NCI-H2196 (cell line): Measurements from ENCODE around the gene RAP1A.
"Not testable (repeated sequence)": the region's sequence is repeated elsewhere in the genome, so short reads cannot be mapped to it uniquely, and the experiment has no call there.

Experiments used
- DNase-seq: peaks from one replicate; lab custom pipeline; 2025; ENCODE audit not compliant: unreplicated experiment; lab: John Stamatoyannopoulos, UW

Gene RAP1A

DNA sequence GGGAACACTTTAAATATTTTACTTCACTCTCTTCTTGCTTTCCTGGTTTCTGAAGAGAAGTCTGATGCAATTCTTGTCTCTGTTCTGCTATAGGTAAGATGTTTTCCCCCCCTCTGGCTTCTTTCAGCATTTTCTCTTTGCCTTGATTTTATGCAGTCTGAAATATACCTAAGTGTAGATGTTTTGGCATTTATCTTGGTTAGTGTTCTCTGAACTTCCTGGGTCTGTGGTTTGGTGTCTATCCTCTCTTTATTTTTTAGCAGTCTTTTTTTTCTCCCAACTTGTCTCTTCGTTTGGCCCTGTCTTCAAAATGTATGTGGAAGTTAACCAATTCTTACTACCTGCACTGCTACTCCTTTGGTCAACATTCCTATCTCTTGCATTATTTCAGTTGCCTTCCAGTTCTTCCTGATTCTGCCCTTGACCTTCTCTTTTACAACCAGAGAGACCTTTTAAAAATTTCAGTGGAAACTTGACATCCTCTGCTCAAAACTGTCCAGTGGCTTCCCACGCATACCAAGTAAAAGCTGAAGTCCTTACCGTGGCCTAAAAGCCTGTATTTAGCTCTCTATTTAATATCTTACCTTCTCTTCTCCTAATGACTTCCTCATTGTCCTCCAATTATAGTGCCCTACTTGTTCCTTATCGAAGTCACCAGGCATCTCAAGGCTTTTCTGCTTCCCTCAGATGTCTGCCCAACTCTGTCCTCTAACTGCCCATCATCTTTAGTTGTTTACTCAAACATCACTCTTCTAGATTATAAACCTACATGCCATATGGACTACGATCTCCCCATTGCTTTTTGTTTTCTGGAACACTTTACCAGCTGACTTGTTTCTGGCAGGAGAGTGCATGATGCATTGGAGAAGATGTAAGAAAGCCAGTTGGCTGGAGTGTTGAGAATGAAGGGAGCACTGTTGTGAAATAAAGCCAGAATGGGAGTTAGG is 40.9 kb downstream of the RAP1A start:
- DNase-seq, result no peak

DNA sequence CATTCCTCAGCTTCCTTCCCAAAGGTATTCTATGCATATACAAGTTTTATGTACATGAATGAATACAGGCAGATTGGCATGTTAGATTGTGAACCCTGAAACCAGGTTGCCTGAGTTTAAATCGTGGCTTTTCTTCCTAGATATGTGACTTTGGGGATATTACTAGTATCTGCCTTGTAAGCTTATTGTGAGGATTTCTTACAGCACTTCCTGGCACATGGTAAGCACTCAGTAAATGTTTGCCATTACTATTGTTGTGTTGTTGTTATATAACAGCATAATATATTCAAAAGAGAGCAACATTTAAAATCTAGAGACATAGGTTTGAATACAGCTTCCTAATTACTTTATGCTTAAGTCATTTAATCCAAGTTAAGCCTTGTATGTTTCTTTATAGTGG is 45.1 kb downstream of the RAP1A start:
- no peak for DNase-seq

DNA sequence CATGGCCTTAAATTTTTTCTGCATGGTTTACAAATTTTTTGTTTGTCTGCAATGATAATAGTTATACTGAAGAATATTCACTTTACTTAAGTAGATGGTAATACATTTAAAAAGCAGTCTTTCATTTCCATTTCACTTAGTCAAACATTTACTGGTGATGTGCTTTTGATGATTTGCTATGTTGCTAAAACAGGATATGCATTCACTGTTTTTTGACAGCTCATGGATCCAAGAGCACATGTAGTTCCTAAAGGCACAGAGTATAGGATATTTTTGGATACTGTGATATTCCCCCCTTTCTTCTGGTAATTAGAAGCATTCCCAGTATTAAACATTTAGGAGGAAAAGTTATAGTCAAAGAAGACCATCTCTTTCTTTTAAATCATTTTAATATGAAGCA is 45.9 kb downstream of the RAP1A start:
- DNase-seq, result no peak

GRCh38 chr1:111666828-111667227 is 47.2 kb downstream of the RAP1A start:
- no peak for DNase-seq

DNA sequence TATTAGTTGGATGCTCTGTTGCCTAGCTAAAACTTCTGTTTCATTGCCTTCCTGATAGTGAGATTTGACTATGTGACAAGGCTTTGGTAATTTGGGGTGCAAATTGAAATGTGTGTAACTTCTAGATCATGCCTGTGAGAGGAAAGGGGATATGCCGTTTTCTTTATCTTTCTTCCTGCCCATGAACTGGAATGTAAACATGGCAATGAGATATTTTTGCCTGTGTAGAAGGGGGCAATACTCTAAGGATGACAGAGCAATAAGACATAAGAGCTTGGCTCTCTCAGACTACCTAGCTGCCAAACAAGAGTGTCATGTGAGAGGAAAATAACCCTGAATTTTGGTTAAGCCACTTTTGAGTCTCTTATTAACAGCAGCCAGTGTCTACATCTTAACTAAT is 49.7 kb downstream of the RAP1A start:
- no peak for DNase-seq

GRCh38 chr1:111671852-111672251 is 52.3 kb downstream of the RAP1A start:
- no peak for DNase-seq

DNA sequence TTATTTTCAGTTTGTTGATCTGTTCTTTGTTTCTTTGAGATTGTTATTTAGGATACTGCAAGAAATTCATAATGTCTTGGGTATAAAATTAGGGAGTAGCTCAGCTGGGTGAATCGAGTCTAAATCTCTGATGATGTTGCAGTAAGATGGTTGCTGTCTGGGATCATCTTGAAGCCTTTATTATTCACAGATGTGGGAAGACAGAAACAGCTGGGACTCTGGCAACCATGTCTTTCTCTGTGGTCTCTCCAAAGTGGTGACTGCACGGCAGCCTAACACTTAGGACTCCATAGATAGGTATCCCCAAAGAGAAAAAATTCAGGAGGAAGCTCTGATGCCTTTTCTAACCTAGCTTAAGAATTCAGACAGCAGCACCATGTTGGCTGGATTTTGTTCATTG is 52.7 kb downstream of the RAP1A start:
- DNase-seq, result no peak

DNA sequence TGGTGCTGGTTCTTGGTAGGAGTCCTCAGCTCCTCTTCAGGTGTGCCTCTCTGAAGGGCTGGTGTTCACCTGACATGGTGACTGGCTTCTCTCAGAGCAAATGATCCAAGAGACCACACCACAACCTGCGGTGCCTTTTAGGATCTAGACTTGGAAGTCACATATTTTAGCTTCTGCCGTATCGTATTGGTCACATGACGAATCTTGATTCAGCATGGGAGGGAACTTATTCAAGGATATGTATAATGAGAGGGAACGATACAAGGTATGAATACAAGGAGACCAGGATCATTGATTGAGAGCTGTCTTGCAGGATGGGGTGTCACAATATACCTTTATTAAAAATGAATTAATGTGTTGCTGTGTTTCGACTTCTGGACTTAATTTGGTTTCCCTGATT is 58.0 kb downstream of the RAP1A start:
- DNase-seq, result no peak

GRCh38 chr1:111679541-111679940 is 60.0 kb downstream of the RAP1A start:
- no peak for DNase-seq

- DNase-seq, result not testable (repeated sequence)
Observed at GRCh38 chr1:111680212-111680800, 60.7 kb downstream of the RAP1A start.

DNA sequence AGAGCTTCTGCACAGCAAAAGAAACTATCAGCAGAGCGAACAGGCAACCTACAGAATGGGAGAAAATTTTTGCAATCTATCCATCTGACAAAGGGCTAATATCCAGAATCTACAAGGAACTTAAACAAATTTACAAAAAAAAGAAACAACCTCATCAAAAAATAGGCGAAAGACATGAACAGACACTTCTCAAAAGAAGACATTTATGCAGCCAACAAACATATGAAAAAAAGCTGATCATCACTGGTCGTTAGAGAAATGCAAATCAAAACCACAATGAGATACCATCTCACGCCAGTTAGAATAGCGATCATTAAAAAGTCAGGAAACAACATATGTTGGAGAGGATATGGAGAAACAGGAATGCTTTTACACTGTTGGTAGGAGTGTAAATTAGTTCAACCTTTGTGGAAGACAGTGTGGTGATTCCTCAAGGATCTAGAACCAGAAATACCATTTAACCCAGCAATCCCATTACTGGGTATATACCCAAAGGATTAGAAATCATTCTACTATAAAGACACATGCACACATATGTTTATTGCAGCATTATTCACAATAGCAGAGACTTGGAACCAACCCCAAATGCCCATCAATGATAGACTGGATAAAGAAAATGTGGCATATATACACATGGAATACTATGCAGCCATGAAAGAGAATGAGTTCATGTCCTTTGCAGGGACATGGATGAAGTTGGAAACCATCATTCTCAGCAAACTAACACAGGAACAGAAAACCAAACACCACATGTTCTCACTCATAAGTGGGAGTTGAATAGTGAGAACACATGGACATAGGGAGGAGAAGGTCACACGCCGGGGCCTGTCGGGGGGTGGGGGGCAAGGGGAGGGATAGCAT is 65.9 kb downstream of the RAP1A start:
- DNase-seq, result not testable (repeated sequence)

GRCh38 chr1:111690306-111690617 is 70.7 kb downstream of the RAP1A start:
- peak; percentile 68 for DNase-seq

- DNase-seq, result no peak
Observed at GRCh38 chr1:111691886-111692285, 72.3 kb downstream of the RAP1A start.

DNA sequence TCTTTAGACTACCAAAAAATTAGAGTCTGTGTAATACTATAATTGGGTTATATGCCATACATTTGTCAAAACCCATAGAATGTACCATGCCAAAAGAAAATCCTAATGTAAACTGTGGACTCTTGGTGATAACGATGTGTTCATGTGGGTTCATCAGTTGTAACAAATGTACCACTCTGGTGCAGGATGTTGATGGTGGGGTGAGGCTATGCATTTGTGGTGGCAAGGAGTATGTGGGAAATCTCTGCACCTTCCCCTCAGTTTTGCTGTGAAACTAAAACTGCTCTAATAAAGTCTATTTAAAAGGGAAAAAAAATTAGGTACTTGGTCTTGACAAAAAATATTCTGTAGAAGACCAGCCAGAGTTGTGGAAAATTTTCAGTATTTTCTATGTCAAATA is 76.2 kb downstream of the RAP1A start:
- DNase-seq, result no peak

DNA sequence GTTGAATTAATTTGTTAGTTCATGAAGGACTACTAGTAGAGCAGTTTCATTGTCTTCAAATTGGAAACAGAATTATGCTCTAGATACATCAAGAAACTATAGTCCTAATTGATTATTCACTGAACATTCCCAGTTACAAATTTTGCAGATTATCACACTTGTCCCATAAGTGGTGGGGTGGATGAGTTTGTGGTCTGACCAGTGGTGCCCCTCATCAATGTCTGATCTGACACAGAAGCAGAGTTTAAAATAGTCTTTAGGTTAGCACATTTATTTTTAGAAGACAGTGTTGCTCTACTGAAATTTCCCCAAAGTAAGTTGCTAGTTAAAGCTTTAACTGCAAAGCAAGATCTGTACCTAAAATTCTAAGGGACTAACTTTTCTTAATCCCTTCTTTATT is 76.7 kb downstream of the RAP1A start:
- DNase-seq, result no peak

DNA sequence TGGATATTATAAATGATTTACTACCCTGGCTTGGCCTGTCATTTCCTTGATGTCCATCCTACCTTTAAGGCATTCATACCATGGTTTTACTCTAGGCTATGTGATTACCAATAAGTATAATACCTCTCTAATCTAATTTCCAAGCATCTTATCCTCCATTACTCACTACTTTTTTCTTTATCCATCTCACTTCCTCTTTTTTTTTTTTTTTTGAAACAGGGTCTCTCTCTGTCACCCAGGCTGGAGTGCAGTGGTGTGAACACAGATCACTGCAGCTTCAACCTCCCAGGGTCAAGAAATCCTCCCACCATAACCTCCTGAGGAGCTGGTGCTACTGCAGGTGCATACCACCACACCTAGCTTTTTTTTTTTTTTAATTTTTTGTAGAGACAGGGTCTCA is 79.7 kb downstream of the RAP1A start:
- no peak for DNase-seq

DNA sequence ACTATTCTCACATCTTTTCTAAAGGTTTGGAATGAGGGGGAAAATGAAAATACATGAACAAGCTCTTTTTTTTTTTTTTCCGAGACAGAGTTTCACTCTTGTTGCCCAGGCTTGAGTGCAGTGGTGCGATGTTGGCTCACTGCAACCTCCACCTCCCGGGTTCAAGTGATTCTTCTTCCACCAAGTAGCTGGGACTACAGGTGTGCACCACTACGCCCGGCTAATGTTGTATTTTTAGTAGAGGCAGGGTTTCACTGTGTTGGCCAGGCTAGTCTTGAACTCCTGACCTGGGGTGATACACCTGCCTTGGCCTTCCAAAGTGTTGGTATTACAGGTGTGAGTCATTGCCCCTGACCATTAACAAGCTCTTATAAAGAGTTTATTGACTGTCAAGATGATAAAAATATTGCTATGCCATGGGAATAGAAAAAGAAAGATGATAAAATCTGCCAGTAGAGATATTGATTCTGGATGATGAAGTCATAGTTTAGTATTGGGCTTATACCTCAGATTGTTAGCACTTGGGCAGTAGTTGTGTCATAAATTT is 83.0 kb downstream of the RAP1A start:
- DNase-seq, result no peak

- no peak for DNase-seq
Observed at GRCh38 chr1:111704240-111704639, 84.7 kb downstream of the RAP1A start.

- no peak for DNase-seq
Observed at GRCh38 chr1:111704776-111705175, 85.2 kb downstream of the RAP1A start.

DNA sequence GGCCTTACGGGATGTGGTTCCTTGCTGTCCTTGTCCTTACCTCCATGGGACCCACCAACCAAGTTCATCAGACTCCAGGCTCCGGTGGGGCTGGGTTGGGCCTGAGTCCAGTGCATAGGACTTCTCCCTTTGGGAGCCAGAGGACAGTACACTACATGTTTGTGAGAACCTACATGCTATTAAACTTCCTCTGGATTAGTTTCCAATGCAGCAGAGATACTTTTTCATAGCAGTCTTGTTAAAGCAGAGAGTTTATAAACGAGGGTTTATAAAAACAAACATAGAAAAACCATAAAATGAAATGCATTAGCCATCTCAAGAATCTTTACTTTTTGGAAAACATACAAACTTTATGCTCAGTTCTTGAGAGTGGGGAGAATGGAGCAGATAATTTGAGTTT is 86.3 kb downstream of the RAP1A start:
- no peak for DNase-seq

GRCh38 chr1:111706921-111707320 is 87.3 kb downstream of the RAP1A start:
- DNase-seq, result no peak

DNA sequence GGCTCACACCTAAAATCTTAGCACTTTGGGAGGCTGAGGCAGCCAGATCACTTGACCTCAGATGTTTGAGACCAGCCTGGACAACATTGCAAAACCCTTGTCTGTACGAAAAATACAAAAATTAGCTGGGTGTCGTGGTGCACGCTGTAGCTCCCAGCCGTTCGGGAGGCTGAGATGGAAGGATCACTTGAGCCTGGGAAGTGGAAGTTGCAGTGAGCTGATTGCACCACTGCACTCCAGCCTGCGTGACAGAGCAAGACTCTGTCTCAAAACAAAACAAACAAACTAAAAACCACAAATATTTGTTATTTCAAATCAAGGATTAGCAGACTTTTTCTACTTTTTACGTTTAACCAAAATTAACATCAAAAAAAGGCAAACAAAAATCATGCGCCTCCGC is 88.3 kb downstream of the RAP1A start:
- DNase-seq, result no peak
